IPS-20b (cell line): Measurements from ENCODE around the gene HAPLN3.

Experiments used
- H3K27ac ChIP-seq: one replicate; pipeline ENCODE4 v1.5.1; 2013; ENCODE audit warnings: low read length
- H3K27me3 ChIP-seq: 2 replicates; pipeline ENCODE4 v1.6.1; 2013; ENCODE audit warnings: mild to moderate bottlenecking, low read length, inconsistent platforms; ENCODE audit not compliant: insufficient read depth
- H3K36me3 ChIP-seq: 2 replicates; pipeline ENCODE4 v1.6.1; 2013; ENCODE audit warnings: low read depth, mild to moderate bottlenecking, inconsistent platforms, low read length, moderate library complexity; ENCODE audit not compliant: insufficient read depth
- H3K4me1 ChIP-seq: 2 replicates; pipeline ENCODE4 v1.6.1; 2013; ENCODE audit warnings: mild to moderate bottlenecking, control low read depth, inconsistent platforms, low read length, moderate library complexity; ENCODE audit not compliant: insufficient read depth
- H3K4me3 ChIP-seq: 2 replicates; pipeline ENCODE4 v1.5.1; 2013; ENCODE audit warnings: mild to moderate bottlenecking, low read length, inconsistent platforms
- H3K9ac ChIP-seq: 2 replicates; pipeline ENCODE4 v1.6.1; 2013; ENCODE audit warnings: low read depth, mild to moderate bottlenecking, inconsistent platforms, low read length, moderate library complexity
- H3K9me3 ChIP-seq: 2 replicates; pipeline ENCODE4 v1.6.1; 2013; ENCODE audit warnings: mild to moderate bottlenecking, low read depth, low read length, inconsistent platforms; ENCODE audit not compliant: insufficient read depth

Gene HAPLN3

DNA sequence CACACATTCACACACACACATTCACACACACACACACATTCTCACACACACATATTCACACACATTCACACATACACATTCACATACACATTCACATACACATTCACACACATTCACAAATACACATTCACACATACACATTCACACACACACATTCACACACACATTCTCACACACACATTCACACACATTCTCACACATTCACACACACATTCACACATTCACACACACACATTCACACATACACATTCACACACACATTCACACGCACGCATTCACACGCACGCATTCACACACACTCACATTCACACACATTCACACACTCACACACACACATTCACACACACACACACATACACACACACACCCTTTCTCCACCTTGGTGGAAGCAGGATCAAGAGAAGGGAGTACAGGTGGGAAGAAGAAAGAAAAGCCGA is 5.7 kb upstream of the HAPLN3 start:
- Histone ChIP-seq H3K9ac (no peak overlapping the region), H3K27ac (no peak overlapping the region), H3K4me1 (peaks cover 14% of the 10 kb centered on the region; the same call in 1 of the 2 replicates), H3K27me3 (no peaks in the 10 kb centered on the region), H3K9me3 (no peaks in the 10 kb centered on the region), H3K36me3 (peaks cover 78% of the 10 kb centered on the region), H3K4me3 (no peak overlapping the region)

DNA sequence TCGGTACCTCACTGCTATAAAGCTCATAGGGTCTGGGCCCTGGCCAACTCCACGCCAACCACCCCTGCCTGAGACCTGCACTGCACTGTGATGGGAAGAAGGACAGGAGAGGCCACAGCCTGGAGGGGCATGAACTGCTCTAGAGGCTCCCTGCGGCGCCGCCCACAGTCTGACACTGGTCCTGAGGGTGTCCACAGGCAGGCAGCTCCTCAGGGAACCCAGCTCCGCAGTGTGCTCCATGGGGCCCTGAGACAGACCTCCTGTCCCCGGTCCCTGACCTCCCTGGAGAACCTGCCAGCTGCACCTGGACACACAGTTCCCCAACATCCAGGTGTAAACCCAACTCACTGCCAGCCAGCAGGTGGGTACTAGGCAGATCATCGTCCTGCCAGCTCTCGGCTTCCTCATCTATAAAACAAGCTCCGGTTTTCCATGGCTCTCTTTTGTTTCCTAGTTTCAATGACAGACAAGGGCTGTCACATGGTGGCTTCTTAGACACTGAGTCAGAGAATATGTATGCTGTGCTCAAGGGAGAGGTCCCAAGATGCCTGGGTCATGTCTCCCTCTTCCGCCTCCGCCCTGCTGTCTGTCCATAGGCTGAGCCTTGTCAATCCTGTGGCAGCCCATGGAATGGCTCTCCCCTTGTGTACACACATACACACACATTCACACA is 5.1 kb upstream of the HAPLN3 start:
- Histone ChIP-seq H3K4me3 (no peak overlapping the region), H3K27ac (no peak overlapping the region), H3K4me1 (peaks cover 14% of the 10 kb centered on the region; the same call in 1 of the 2 replicates), H3K9ac (no peak overlapping the region), H3K36me3 (peaks cover 72% of the 10 kb centered on the region), H3K27me3 (peaks cover 4% of the 10 kb centered on the region), H3K9me3 (no peaks in the 10 kb centered on the region)

DNA sequence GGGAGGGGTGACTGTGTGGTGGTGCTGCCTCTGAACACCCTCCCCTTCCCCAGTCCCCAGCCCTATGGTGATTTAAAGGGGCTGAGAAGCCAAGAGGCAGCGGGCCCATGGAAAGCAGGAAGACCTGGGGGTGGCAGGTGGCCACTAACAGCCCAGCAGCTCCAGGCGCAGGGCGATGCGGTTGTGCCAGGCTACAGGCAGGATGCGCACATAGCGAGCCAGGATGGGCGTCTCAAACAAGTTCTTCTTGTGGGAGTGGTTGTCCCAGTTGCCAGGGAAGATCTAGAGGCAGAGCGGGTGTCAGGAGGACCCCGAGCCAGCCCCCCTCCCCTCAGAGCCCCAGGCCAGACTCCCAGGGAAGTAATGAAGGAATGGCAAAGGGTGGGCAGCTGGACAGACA is 3.9 kb upstream of the HAPLN3 start:
- H3K36me3 ChIP-seq, result peaks cover 60% of the 10 kb centered on the region
- H3K9ac ChIP-seq, result no peak overlapping the region
- H3K4me1 ChIP-seq, result peaks cover 14% of the 10 kb centered on the region; the same call in 1 of the 2 replicates
- peaks cover 15% of the 10 kb centered on the region for H3K27me3 ChIP-seq
- H3K9me3 ChIP-seq, result no peaks in the 10 kb centered on the region
- no peak overlapping the region for H3K27ac ChIP-seq
- H3K4me3 ChIP-seq, result no peak overlapping the region

DNA sequence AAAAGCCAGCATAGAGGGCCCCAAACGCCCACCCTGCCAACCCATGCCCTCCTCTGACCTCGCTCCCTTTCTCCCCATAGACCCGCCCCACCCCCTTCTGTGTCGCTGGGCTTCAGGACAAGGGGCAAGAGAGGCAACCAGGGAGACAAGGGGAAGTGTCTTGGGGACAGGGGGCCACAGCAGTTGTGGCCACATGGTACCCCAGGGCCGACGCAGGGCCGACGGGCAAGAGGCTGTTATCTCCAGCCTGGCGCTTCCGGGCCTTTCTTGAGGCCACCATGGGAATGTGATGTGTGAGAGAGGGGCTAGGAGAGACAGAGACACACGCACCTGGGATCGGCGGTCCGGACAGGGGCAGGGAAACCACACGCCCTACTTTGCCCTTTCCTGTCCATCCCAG is 3.4 kb upstream of the HAPLN3 start:
- Histone ChIP-seq H3K4me3 (no peak overlapping the region), H3K27ac (no peak overlapping the region), H3K36me3 (peaks cover 55% of the 10 kb centered on the region), H3K4me1 (peaks cover 16% of the 10 kb centered on the region; the same call in 1 of the 2 replicates), H3K9me3 (no peaks in the 10 kb centered on the region), H3K9ac (no peak overlapping the region), H3K27me3 (peaks cover 18% of the 10 kb centered on the region)

DNA sequence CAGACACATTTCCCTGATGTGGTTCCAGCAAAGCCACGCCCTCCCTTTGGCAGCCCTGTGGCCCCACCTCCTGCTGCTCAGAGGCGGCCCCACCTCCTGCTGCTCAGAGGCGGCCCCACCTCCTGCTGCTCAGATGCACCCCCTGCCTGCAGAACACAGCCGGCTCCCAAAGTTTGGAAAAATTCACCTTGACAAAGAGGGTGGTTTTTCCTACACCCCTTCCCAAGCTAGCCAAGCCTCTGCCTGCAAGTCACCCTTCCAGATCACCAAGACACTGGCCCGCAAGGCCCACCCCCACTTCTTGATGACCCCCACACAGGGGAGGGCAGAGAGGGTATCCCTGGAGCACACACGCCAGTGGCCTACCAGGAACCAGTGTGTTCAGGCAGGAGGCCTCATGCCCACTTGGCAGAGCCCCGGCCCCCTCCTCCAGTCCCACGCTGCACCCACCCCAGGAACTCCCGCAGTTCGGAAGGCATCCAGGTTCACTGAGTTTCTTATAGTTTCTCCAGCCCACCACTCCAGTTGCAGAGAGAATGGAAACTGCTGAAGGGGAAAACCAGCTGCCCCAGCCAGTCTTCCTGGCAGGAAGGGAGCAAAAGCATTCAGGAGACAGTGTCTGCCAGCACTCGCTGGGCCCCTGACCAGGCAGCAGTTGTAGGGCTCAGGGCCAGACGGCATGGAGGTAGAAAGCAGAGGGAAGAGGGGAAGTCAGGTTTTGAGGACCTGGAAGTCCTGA is 2.3 kb upstream of the HAPLN3 start:
- no peak overlapping the region for H3K9ac ChIP-seq
- no peaks in the 10 kb centered on the region for H3K9me3 ChIP-seq
- peaks cover 44% of the 10 kb centered on the region for H3K36me3 ChIP-seq
- H3K4me1 ChIP-seq, result peaks cover 16% of the 10 kb centered on the region; the same call in 1 of the 2 replicates
- H3K27ac ChIP-seq, result no peak overlapping the region
- no peak overlapping the region for H3K4me3 ChIP-seq
- peaks cover 18% of the 10 kb centered on the region for H3K27me3 ChIP-seq

DNA sequence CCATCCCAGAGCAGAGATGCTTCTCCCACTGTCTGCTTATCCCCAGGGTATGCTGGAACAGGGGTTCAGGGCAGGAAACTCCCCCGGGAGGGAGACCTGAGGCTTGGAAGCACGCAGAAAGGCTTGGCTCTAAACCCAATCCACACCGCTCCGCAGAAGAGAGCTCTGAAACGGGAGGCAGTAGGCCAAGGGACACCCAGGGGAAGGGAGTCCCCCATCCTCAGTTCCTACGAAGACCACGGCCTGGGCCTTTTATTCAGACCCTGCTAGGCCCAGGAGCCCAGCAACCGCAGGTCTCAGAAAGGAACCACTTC is 1.8 kb upstream of the HAPLN3 start:
- Histone ChIP-seq H3K36me3 (peaks cover 39% of the 10 kb centered on the region), H3K9me3 (no peaks in the 10 kb centered on the region), H3K27me3 (peaks cover 18% of the 10 kb centered on the region), H3K27ac (no peak overlapping the region), H3K4me1 (peaks cover 16% of the 10 kb centered on the region; the same call in 1 of the 2 replicates), H3K4me3 (no peak overlapping the region), H3K9ac (no peak overlapping the region)

DNA sequence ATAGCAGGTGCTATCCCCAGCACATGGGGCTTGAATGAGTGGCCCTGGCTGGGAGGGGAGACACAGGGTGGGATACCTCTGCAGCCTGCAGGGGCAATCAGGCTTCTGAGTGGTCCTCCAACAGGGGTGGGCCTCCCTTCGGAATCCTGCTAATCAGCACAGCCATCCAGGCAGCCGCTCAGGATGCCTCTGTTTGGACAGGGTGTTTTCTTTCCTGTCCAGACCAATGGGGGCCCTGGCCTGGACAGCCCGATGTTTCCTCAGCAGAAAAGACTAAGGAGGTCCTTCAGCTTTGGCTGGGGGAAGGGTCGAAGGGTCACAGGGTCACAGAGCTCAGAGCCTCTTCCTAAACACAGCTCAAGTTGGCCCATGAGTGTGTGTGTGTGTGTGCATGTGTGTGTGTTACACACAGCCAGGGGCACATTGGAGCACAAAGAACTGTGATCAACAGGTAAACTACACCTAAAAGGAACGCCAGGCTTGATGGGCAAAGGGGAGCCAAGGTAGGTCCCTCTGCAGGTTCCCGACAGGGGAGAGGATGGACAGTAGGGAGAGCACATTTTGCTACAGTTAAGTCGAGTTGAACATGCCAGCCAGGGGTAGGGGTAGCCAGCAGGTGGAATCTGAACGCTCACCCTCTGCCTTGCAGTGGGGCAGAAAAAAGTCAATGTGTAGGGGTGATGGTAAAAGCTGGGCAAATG is 1.1 kb upstream of the HAPLN3 start:
- no peak overlapping the region for H3K4me3 ChIP-seq
- no peak overlapping the region for H3K9ac ChIP-seq
- no peak overlapping the region for H3K27ac ChIP-seq
- peaks cover 16% of the 10 kb centered on the region; the same call in 1 of the 2 replicates for H3K4me1 ChIP-seq
- peaks cover 35% of the 10 kb centered on the region for H3K36me3 ChIP-seq
- peaks cover 18% of the 10 kb centered on the region for H3K27me3 ChIP-seq
- H3K9me3 ChIP-seq, result no peaks in the 10 kb centered on the region

DNA sequence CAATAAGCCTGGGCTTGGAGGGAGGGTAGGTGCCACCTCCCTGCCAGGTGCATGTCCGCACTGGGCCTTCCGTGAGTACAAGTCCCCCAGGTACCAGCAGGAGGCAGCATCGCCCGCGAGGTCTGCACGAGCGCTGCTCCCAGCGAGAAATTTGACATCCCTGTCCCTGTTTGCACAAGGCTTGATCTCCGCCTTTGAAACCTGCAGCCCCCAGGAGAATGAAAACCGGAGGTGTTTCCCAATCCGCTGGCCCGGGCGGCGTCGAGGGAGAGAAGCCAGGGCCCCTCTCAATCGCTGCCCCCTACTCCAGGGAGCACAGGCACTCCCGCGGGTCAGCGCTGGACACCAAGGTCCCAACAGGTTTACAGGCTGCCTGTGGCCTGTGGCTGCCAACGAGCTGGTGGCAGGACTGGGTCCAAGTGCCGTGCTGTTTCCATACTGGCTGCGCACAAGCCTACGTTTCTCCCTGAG is 961 bp downstream of the HAPLN3 start:
- peaks cover 16% of the 10 kb centered on the region; the same call in 1 of the 2 replicates for H3K4me1 ChIP-seq
- peaks cover 18% of the 10 kb centered on the region; the same call in 1 of the 2 replicates for H3K36me3 ChIP-seq
- H3K4me3 ChIP-seq, result peak overlapping the region; percentile 67
- peaks cover 18% of the 10 kb centered on the region for H3K27me3 ChIP-seq
- no peak overlapping the region for H3K27ac ChIP-seq
- peak overlapping the region; percentile 75; the same call in 1 of the 2 replicates for H3K9ac ChIP-seq
- no peaks in the 10 kb centered on the region for H3K9me3 ChIP-seq

DNA sequence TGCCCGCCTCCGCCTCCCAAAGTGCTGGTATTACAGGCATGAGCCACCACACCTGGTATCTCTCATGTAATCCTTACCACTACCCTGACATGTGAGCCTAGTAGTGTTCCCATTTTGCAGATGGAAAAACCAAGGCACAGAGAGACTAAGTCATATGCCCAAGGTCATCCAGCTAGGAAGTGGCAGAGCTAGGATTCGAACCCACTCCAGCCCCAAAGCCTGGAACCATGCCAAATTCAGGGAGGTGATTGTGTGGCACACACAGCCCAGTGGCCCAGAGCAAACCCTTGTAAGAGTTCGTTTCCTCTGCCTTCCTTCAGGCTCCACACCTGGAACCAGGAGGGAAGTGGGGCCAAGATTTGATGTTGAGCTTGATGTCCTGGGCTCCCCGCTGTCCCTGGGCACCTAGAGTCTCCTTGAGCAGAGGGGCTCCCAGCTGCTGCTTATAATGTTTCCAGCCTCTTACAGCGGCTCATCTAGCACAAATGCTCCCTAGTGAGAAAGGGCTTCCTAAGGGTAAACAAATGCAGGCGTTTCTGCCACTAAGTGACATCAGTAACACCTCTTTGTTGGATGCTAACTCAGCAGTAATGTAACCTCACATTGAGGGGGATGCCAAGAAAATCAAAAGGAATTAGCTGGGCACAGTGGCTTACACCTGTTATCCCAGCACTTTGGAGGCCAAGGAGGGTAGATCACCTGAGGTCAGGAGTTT is 3.6 kb downstream of the HAPLN3 start:
- H3K9ac ChIP-seq, result no peak overlapping the region
- H3K27me3 ChIP-seq, result peaks cover 18% of the 10 kb centered on the region
- no peak overlapping the region for H3K4me3 ChIP-seq
- H3K4me1 ChIP-seq, result peaks cover 8% of the 10 kb centered on the region; the same call in 1 of the 2 replicates
- peaks cover 9% of the 10 kb centered on the region; the same call in 1 of the 2 replicates for H3K36me3 ChIP-seq
- no peaks in the 10 kb centered on the region for H3K9me3 ChIP-seq
- no peak overlapping the region for H3K27ac ChIP-seq

DNA sequence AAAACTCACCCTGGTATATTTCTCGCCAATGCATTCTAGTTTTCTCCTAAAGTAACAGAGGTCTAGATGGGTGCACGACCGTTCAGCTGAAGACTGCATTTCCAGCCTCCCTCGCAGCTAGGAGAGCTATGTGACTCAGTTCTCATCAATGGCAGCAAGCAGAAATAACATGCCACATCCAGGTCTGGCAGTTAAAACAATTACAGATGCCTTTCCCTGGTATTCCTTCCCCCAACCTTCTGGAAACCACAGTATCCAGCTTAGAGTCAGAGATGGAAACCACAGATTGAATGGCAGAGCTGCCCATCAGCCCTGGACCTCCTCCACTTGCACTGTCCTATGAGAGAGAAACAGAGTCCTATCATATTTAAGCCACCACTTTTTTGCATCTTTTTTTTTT is 4.8 kb downstream of the HAPLN3 start:
- Histone ChIP-seq H3K9me3 (no peaks in the 10 kb centered on the region), H3K27me3 (peaks cover 15% of the 10 kb centered on the region), H3K9ac (no peak overlapping the region), H3K36me3 (peaks cover 9% of the 10 kb centered on the region; the same call in 1 of the 2 replicates), H3K4me1 (peaks cover 3% of the 10 kb centered on the region; the same call in 1 of the 2 replicates), H3K27ac (no peak overlapping the region), H3K4me3 (no peak overlapping the region)

DNA sequence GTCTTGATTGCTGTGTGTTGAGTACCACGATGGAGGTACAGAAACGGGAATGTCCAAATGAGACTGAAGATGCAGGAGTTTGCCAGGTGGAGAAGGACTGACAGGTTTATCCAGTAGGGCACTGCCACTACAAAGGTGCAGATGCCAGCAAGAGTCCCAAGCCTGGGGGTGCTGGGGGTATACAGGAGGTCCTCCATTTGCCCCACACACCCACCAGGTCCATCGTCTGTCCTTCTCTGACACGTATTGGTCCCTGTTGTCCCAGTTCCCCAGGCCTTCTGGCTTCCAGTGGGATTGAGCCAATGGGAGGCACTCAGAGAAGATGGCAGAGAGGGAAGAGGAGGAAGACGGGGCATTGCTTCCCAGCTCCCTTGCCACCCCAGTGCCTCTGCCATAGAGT is 6.6 kb downstream of the HAPLN3 start:
- Histone ChIP-seq H3K27ac (no peak overlapping the region), H3K27me3 (no peaks in the 10 kb centered on the region), H3K4me3 (no peak overlapping the region), H3K36me3 (peaks cover 9% of the 10 kb centered on the region; the same call in 1 of the 2 replicates), H3K4me1 (peaks cover 4% of the 10 kb centered on the region; the same call in 1 of the 2 replicates), H3K9ac (no peak overlapping the region), H3K9me3 (no peaks in the 10 kb centered on the region)
